Effector memory CD4-positive, alpha-beta T cell (primary cell): ENCODE measurements around the gene TADA1.
"Not testable (repeated sequence)": the region's sequence is repeated elsewhere in the genome, so short reads cannot be mapped to it uniquely, and the experiment has no call there.

Source experiments
- DNase-seq, 3 donors: peaks; one replicate each; pipeline ENCODE4 v3.0.0-alpha.2; 2020
- H3K27ac ChIP-seq: 2 replicates; pipeline ENCODE4 v1.7.0; 2013; ENCODE audit warnings: mild to moderate bottlenecking, low read length, moderate library complexity; ENCODE audit not compliant: insufficient read depth, poor library complexity, severe bottlenecking
- H3K27me3 ChIP-seq: replicated peaks from 2 replicates; pipeline ENCODE4 v1.7.0; 2013; ENCODE audit warnings: mild to moderate bottlenecking, low read length; ENCODE audit not compliant: insufficient read depth, control insufficient read depth, poor library complexity, severe bottlenecking
- H3K36me3 ChIP-seq: 2 replicates; pipeline ENCODE4 v1.7.0; 2013; ENCODE audit warnings: mild to moderate bottlenecking, low read length, moderate library complexity; ENCODE audit not compliant: control insufficient read depth, insufficient read depth
- H3K4me1 ChIP-seq: 2 replicates; pipeline ENCODE4 v1.7.0; 2013; ENCODE audit warnings: low read length, mild to moderate bottlenecking; ENCODE audit not compliant: control insufficient read depth, insufficient read depth, poor library complexity, severe bottlenecking
- H3K4me3 ChIP-seq: 2 replicates; pipeline ENCODE4 v1.7.0; 2013; ENCODE audit warnings: low read length, low read depth, mild to moderate bottlenecking; ENCODE audit not compliant: insufficient read depth, poor library complexity, severe bottlenecking
- H3K9me3 ChIP-seq: 2 replicates; pipeline ENCODE4 v1.7.0; 2013; ENCODE audit warnings: mild to moderate bottlenecking, low read length, moderate library complexity; ENCODE audit not compliant: control insufficient read depth

Gene TADA1

DNA sequence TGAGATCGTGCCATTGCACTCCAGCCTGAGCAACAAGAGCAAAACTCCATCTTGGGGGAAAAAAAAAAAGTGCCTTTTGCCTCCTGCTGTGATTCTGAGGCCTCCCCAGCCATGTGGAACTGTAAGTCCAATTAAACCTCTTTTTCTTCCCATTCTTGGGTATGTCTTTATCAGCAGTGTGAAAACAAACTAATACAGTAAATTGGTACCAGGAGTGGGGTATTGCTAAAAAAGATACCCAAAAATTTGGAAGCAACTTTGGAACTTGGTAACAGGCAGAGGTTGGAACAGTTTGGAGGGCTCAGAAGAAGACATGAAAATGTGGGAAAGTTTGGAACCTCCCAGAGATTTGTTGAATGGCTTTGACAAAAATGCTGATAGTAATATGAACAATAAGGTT is 46.3 kb downstream of the TADA1 start:
- H3K4me1 ChIP-seq, H3K27me3 ChIP-seq, H3K27ac ChIP-seq, DNase-seq, H3K36me3 ChIP-seq, H3K4me3 ChIP-seq, H3K9me3 ChIP-seq: not testable (repeated sequence)

DNA sequence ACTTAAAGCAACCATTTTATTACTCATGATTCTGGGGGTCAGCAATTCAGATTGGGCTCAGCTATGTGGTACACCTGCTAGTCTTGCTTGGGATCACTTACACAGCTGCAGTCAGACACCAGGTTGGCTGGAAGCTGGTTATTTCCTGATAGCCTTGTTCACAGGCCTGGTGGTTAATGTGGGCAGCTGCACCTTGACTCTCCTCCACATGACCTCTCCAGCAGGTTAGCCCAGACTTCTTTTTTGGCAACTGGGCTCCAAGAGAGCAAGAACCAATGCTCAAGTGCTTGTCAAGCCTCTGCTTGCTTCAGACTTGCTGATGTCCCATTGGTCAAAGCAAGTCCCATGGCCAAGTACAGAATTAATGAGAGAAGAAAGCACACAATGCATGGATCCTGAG is 48.6 kb downstream of the TADA1 start:
- H3K4me1 ChIP-seq, result no peaks in the 10 kb centered on the region
- H3K4me3 ChIP-seq, result no peak overlapping the region
- no peak for DNase-seq
- H3K27ac ChIP-seq, result no peak overlapping the region
- H3K9me3 ChIP-seq, result no peaks in the 10 kb centered on the region
- H3K36me3 ChIP-seq, result no peaks in the 10 kb centered on the region
- H3K27me3 ChIP-seq, result no peaks in the 10 kb centered on the region

DNA sequence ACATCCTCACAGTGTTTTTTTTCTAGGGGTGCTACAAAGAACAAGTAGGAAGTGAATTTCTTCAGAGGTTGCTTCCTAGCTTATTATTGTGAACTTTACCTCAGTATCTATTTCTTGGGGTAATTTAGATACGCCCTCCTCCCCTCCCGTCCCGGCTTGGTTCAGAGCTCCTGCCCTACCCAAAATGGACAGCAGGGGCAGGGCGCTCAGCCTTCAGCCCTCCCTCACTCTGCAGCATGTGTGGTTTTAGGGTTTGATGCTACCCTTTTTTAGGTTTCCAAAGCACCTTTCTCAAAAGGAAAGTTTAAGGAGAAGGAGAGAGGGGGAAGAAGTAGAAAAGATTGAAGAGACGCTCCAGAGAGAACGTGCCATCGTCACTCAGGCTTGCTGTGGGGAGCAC is 53.7 kb downstream of the TADA1 start:
- Histone ChIP-seq H3K9me3 (no peaks in the 10 kb centered on the region), H3K27ac (no peak overlapping the region), H3K4me3 (no peak overlapping the region), H3K27me3 (no peaks in the 10 kb centered on the region), H3K4me1 (no peaks in the 10 kb centered on the region), H3K36me3 (no peaks in the 10 kb centered on the region)
- DNase-seq, result no peak

DNA sequence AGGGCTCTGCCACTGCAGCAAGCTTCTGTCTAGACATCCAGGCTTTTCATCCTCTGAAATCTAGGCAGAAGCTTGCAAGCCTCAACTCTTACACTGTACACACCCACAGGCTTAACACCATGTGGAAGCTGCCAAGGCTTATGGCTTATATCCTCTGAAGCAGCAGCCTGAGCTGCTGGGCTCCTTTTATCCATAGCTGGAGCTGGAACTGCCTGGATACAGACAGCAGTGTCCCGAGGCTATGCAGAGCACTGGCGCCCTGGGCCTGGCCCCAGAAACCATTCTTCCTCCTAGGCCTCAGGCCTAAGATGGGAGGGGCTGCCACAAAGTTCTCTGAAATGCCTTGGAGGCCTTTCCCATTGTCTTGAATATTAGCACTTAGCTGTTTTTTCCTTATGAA is 56.1 kb downstream of the TADA1 start:
- no peak overlapping the region for H3K4me3 ChIP-seq
- no peaks in the 10 kb centered on the region for H3K27me3 ChIP-seq
- DNase-seq, result no peak
- no peak overlapping the region for H3K27ac ChIP-seq
- no peaks in the 10 kb centered on the region for H3K4me1 ChIP-seq
- H3K36me3 ChIP-seq, result no peaks in the 10 kb centered on the region
- no peaks in the 10 kb centered on the region for H3K9me3 ChIP-seq

DNA sequence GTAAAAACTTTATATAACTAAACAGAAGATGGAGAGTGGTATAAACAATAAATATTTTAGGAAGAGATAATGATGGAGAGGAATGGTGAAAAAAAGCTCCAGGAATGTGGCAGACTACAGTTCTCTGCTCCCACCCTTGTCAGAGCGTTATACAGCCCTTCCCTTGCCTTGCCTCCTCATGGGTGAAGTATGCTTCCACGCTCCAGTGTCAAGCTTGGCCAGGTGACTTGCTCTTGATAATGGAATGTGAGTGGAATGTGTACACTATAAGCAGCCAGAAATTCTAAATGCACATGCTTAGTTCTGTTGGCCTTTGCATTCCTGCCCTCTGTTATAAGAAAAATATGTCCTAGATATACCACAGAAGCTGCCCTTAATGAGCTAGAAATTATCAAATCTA is 61.5 kb downstream of the TADA1 start:
- no peak for DNase-seq
- Histone ChIP-seq H3K4me3 (no peak overlapping the region), H3K9me3 (no peaks in the 10 kb centered on the region), H3K4me1 (no peaks in the 10 kb centered on the region), H3K27ac (no peak overlapping the region), H3K27me3 (no peaks in the 10 kb centered on the region), H3K36me3 (no peaks in the 10 kb centered on the region)

DNA sequence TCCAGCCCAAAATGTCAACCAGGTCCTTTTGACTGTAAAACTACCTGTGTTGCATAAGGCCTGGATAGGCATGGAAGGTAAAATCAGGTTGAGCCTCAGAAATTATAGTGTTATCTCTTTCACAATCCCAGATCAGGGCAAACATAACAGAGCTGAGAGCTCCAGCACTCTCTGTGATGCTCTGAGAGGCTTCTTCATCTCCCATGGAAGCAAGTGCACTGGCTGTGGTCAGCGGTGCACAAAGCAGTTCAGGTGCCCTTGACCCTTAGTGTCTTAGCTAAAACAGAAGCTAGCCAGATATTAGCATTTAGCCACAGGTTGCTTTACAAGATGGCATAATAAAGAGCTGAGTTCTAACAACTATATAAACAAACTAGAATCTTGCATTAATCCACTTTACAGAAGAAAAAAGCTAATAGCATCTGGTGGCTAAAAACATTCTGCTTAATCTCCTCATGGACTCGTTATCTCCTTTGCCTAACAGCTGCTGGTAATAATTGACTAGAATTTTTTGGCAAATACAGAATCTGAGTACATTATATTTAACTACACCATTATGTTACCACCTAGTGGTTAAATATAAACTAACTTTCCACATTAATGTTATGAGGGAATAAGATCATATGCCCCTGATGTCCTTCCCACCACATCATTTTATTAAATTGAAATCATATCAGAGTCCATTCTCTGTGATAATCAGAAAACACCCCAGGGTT is 62.4 kb downstream of the TADA1 start:
- Histone ChIP-seq H3K27ac (no peak overlapping the region), H3K9me3 (no peaks in the 10 kb centered on the region), H3K4me1 (no peaks in the 10 kb centered on the region), H3K27me3 (no peaks in the 10 kb centered on the region), H3K4me3 (no peak overlapping the region), H3K36me3 (no peaks in the 10 kb centered on the region)
- no peak for DNase-seq

DNA sequence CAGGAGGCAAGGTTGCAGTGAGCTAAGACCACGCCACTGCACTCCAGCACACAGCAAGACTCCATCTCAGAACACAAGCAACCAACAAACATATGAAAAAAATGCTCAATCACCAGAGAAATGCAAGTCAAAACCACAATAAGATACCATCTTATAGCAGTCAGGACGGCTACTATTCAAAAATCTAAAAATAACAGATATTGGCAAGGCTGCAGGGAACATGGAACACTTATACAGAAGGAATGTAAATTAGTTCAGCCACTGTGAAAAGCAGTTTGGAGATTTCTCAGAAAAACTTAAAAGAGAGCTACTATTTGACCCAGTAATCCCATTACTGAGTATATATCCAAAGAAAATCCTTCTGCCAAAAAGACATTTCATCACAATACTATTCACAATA is 64.4 kb downstream of the TADA1 start:
- Histone ChIP-seq H3K9me3 (no peaks in the 10 kb centered on the region), H3K4me1 (no peaks in the 10 kb centered on the region), H3K27ac (no peak overlapping the region), H3K36me3 (no peaks in the 10 kb centered on the region), H3K27me3 (no peaks in the 10 kb centered on the region), H3K4me3 (no peak overlapping the region)
- DNase-seq, result no peak

DNA sequence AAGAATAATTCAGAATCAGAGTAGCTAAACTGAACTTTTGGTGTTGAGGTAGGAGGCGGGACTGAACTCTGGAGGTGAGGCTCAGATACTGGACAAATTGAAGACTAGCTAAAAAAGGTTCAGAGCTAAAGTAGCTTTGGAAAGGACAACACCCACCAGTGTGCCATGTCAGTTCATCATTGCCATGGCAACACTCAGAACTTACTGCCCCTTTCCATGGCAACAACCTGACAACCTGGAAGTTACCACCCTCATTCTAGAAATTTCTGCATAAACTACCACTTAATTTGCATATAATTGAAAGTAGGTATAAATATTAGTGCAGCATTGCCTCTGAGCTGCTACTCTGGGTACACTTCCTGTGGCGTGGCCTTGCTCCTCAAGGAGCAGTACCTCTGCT is 67.1 kb downstream of the TADA1 start:
- Histone ChIP-seq H3K4me3 (no peak overlapping the region), H3K27ac (no peak overlapping the region), H3K36me3 (no peaks in the 10 kb centered on the region), H3K4me1 (no peaks in the 10 kb centered on the region), H3K27me3 (no peaks in the 10 kb centered on the region), H3K9me3 (no peaks in the 10 kb centered on the region)
- DNase-seq, result no peak
